Vagina (tissue), 2 donors: ENCODE measurements around the gene PHYH. TPM values are rescaled to one million over a fixed set of nuclear protein-coding genes. Genes with fewer than 3 reads are reported as not detected.

Experiments used
- DNase-seq, 2 donors: peaks; one replicate each; pipeline ENCODE4 v3.0.0-alpha.2; 2017; ENCODE audit errors: extremely low spot score in 2 of 2
- H3K27ac ChIP-seq: fragments of 200-600 bp; sonication (generic); one replicate; pipeline ENCODE4 v1.5.1; 2019
- H3K27me3 ChIP-seq: fragments of 200-600 bp; sonication (generic); one replicate; pipeline ENCODE4 v1.5.1; 2019
- H3K36me3 ChIP-seq, 2 donors: fragments of 200-600 bp; sonication (generic); one replicate each; pipeline ENCODE4 v1.5.1; 2017 to 2019
- H3K4me1 ChIP-seq: fragments of 200-600 bp; sonication (generic); one replicate; pipeline ENCODE4 v1.5.1; 2019
- H3K4me3 ChIP-seq, 2 donors: fragments of 200-600 bp; sonication (generic); 1 replicate in 1 of 2; 2 replicates in 1 of 2; pipeline ENCODE4 v1.5.1; 2016 to 2019
- H3K9me3 ChIP-seq: fragments of 200-600 bp; sonication (generic); one replicate; pipeline ENCODE4 v1.5.1; 2019
- CTCF ChIP-seq, 3 experiments: fragments of 450-650 bp in 2 of 3; fragments of 200-600 bp in 1 of 3; sonication (generic) in 1 of 3; IDR thresholded peaks; one replicate each; pipeline ENCODE4 v1.5.1; 2017 to 2019; ENCODE audit warnings: antibody characterized with exemption in 3 of 3, mild to moderate bottlenecking in 2 of 3, moderate library complexity in 2 of 3
- POLR2A ChIP-seq, 2 donors: fragments of 450-650 bp; IDR thresholded peaks; one replicate each; pipeline ENCODE4 v1.6.1; 2017; ENCODE audit warnings: antibody characterized with exemption in 2 of 2, mild to moderate bottlenecking in 2 of 2, moderate library complexity in 2 of 2
- POLR2AphosphoS5 ChIP-seq, 2 donors: sonication (generic); formaldehyde crosslinking; IDR thresholded peaks; one replicate each; pipeline ENCODE4 v1.9.0; 2017; ENCODE audit warnings: antibody characterized with exemption in 2 of 2, mild to moderate bottlenecking in 2 of 2, low read depth in 1 of 2; ENCODE audit not compliant: insufficient read depth in 1 of 2
- intact Hi-C: fragments of 100-400 bp; cut with DNase I; formaldehyde crosslinking; loops from one replicate; pipeline ENCODE4 v1.15.1; 2023
- total RNA-seq: library from RNA; depleted of rRNA; stranded (reverse); fragments of >200 nt; gene quantifications from one replicate; pipeline ENCODE4 v1.2.3, GENCODE V29; 2016

PHYH gene
- total RNA-seq, 1 donor from 2014 or later, result 15.2 TPM

GRCh38 chr10:13302821-13303555 lies 3.1 kb upstream of the PHYH start:
- Histone ChIP-seq H3K4me1 (peaks cover 17% of the 10 kb centered on the region), H3K4me3 (peak overlapping the region; percentile 46 to 60), H3K27ac (peak overlapping the region; percentile 95), H3K27me3 (no peaks in the 10 kb centered on the region), H3K36me3 (no peaks in the 10 kb centered on the region), H3K9me3 (no peaks in the 10 kb centered on the region)
- DNase-seq, result no peak
- intact Hi-C loops, result no loop called here
- TF ChIP-seq CTCF (IDR thresholded peaks at IDR 0.05) (no peak), POLR2A (IDR thresholded peaks at IDR 0.05) (no peak), POLR2AphosphoS5 (IDR thresholded peaks at IDR 0.05; ENCODE audit: insufficient read depth in 1 of 2, low read depth in 1 of 2) (no peak)

DNA sequence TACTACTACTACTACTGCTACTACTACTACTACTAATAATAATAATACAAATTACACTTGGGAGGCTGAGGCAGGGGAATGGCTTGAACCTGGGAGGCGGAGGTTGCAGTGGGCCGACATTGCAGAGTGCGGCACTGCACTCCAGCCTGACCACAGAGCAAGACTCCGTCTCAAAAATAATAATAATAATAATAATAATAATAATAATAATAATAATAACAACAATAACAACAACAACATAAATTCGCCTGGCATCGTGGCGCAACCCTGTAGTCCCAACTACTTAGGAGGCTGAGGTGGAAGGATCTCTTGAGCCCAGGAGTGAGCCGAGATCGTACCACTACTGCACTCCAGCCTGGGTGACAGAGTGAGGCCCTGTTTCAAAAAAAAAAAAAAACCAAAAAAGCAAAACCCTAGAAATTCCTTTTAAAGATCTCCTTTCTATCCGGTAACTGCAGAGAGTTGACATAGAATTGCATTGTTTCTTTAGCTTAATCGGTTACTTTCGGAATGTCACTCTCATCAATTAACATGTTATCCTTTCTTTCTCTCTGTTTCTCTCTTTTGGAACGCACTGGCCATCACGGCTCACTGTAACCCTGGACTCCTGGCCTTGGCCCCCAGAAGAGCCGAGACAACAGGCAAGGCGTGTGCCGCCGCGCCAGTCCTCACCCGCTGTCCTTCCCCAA lies 972 bp downstream of the PHYH start:
- H3K4me3 ChIP-seq, result peak overlapping the region; percentile 71 to 90
- TF ChIP-seq POLR2AphosphoS5 (IDR thresholded peaks at IDR 0.05; ENCODE audit: insufficient read depth in 1 of 2, low read depth in 1 of 2) (no peak), POLR2A (IDR thresholded peaks at IDR 0.05) (no peak), CTCF (IDR thresholded peaks at IDR 0.05) (no peak)
- intact Hi-C loops, result no loop called here

DNA sequence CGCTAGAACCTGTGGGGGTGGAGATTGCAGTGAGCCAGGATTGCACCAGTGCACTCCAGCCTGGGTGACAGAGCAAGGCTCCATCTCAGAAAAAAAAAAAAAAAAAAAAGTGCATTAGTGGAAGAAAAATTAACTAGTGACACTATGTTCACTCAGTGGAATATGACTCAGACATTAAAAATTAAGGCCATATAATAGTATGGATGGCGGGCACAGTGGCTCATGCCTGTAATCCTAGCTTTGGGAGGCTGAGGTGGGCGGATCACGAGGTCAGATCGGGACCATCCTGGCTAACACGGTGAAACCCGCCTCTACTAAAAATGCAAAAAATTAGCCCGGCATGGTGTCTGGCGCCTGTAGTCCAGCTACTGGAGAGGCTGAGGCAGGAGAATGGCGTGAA lies 3.4 kb downstream of the PHYH start:
- H3K27ac ChIP-seq, result no peak overlapping the region
- intact Hi-C loops, result no loop called here
- H3K27me3 ChIP-seq, result no peaks in the 10 kb centered on the region
- H3K4me1 ChIP-seq, result peaks cover 14% of the 10 kb centered on the region
- H3K4me3 ChIP-seq, result no peak overlapping the region
- H3K36me3 ChIP-seq, result peaks cover 0 to 27% of the 10 kb centered on the region in 2 donors
- no peaks in the 10 kb centered on the region for H3K9me3 ChIP-seq
- no peak for DNase-seq
- TF ChIP-seq CTCF (IDR thresholded peaks at IDR 0.05), result no peak
- TF ChIP-seq POLR2A (IDR thresholded peaks at IDR 0.05), result no peak
- TF ChIP-seq POLR2AphosphoS5 (IDR thresholded peaks at IDR 0.05; ENCODE audit: insufficient read depth in 1 of 2, low read depth in 1 of 2), result no peak

More for the DNA sequence above, 972 bp downstream of the PHYH start:
- Histone ChIP-seq H3K36me3 (peaks cover 0 to 9% of the 10 kb centered on the region in 2 donors), H3K4me1 (peaks cover 17% of the 10 kb centered on the region), H3K27me3 (no peaks in the 10 kb centered on the region), H3K9me3 (no peaks in the 10 kb centered on the region), H3K27ac (peak overlapping the region; percentile 95)
- no peak for DNase-seq

DNA sequence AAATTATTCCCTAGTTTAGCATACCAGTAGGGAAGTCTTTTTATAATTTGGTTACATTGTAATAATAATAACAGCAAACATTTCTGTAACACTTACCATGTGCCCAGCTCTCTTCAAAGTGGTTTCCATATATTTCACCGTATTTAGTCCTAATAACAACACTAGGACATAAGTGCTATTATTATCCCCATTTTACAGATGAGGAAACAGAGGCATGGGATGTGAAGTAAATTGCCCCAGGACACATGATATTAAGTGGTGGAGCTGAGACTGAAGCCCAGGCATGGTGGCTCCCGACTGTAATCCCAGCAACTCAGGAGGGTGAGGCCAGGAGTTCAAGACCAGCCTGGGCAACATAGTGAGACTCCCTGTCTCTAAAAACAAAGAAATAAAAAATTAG lies 5.1 kb downstream of the PHYH start:
- no peak for DNase-seq
- TF ChIP-seq POLR2A (IDR thresholded peaks at IDR 0.05) (no peak), CTCF (IDR thresholded peaks at IDR 0.05) (no peak), POLR2AphosphoS5 (IDR thresholded peaks at IDR 0.05; ENCODE audit: insufficient read depth in 1 of 2, low read depth in 1 of 2) (no peak)
- Histone ChIP-seq H3K4me3 (no peak overlapping the region), H3K27me3 (no peaks in the 10 kb centered on the region), H3K4me1 (no peaks in the 10 kb centered on the region), H3K36me3 (peaks cover 0 to 28% of the 10 kb centered on the region in 2 donors), H3K27ac (no peak overlapping the region), H3K9me3 (no peaks in the 10 kb centered on the region)
- intact Hi-C loops, result no loop called here
